ENCODE data around the gene PPIF.

The PPIF gene

DNA sequence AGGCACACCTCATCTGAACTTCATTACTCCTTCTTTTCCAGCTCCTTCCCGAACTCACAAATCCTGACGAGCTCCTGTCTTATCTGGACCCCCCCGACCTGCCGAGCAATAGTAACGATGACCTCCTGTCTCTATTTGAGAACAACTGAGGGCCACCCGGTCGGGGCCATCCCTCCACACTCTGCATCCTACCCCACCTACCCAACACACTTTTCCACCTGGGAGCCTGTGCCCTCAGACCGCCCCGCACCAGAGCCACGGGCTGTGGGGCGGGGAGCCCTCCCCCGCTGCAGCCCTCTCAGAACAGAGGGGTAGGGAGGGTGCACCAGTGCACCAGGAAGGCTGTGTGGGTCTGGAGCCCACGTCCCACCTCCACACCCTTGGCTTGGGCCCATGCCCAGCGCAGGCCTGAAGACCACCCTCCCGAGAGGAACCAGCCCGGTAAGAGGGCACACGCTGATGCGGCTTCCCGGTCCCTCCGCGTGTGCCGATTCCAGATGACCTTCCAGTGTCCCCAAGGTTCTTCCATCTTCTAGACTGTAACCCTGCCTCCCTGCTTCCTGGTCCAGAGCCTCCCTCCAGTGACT lies 34.6 kb upstream of the PPIF start:
- Histone ChIP-seq H3K36me3 (ENCODE audit: control insufficient read depth, low read length) (peaks cover 6% of the 10 kb centered on the region), H3K9me3 (ENCODE audit: control insufficient read depth, insufficient read depth, low read length) (no peaks in the 10 kb centered on the region), H3K9me2 (replicated peaks; ENCODE audit: control insufficient read depth, low read length) (no peaks in the 10 kb centered on the region), H3K27ac (ENCODE audit: low read depth, low read length) (no peak overlapping the region), H3K79me2 (ENCODE audit: control insufficient read depth, low read length) (no peaks in the 10 kb centered on the region), H3K4me3 (ENCODE audit: low read length) (no peak overlapping the region), H3K4me1 (ENCODE audit: control insufficient read depth, low read length) (peaks cover 14% of the 10 kb centered on the region), H3K4me2 (ENCODE audit: low read length) (no peak overlapping the region), H3K27me3 (ENCODE audit: control insufficient read depth, low read length) (no peaks in the 10 kb centered on the region), H4K20me1 (ENCODE audit: control insufficient read depth, insufficient read depth, low read depth, low read length) (no peaks in the 10 kb centered on the region; the same call in 1 of the 2 replicates), H3F3A (ENCODE audit: control insufficient read depth, insufficient read depth) (0 out of 2 replicates have a peak, but pooled peaks cover 2% of the 10 kb centered on the region)
- TF ChIP-seq, protein P1, sequence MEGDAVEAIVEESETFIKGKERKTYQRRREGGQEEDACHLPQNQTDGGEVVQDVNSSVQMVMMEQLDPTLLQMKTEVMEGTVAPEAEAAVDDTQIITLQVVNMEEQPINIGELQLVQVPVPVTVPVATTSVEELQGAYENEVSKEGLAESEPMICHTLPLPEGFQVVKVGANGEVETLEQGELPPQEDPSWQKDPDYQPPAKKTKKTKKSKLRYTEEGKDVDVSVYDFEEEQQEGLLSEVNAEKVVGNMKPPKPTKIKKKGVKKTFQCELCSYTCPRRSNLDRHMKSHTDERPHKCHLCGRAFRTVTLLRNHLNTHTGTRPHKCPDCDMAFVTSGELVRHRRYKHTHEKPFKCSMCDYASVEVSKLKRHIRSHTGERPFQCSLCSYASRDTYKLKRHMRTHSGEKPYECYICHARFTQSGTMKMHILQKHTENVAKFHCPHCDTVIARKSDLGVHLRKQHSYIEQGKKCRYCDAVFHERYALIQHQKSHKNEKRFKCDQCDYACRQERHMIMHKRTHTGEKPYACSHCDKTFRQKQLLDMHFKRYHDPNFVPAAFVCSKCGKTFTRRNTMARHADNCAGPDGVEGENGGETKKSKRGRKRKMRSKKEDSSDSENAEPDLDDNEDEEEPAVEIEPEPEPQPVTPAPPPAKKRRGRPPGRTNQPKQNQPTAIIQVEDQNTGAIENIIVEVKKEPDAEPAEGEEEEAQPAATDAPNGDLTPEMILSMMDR (IDR thresholded peaks at IDR 0.05; ENCODE audit: low read depth, low read length, poor library complexity, severe bottlenecking), result no peak
- no peak for TF ChIP-seq EZH2phosphoT487 (IDR thresholded peaks at IDR 0.05; ENCODE audit: borderline replicate concordance, low read length)

DNA sequence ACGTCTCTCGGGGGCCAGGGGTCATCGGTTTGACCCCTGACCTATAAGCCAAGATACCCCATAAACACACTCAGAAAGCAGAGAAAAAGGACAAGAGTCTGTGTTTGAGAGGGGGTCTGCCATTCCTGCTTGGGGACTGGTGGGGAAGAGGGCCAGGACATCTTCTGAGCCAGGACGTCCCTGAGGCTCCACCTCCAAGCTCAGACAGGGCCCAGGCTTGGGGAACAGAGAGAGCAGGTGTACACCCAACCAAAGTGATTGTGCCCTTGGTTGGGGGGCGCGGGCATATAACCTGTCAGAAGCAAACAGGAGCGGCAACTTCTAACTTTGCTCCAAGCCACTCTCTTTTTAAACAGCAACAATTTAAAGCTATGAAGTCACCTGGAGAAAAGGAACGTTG lies 33.9 kb upstream of the PPIF start:
- Histone ChIP-seq H3K4me3 (ENCODE audit: low read length) (no peak overlapping the region), H3K27me3 (ENCODE audit: control insufficient read depth, low read length) (no peaks in the 10 kb centered on the region), H3K4me2 (ENCODE audit: low read length) (no peak overlapping the region), H3K79me2 (ENCODE audit: control insufficient read depth, low read length) (no peaks in the 10 kb centered on the region), H3K4me1 (ENCODE audit: control insufficient read depth, low read length) (peaks cover 18% of the 10 kb centered on the region), H3K36me3 (ENCODE audit: control insufficient read depth, low read length) (peaks cover under 1% of the 10 kb centered on the region; the same call in 1 of the 2 replicates), H4K20me1 (ENCODE audit: control insufficient read depth, insufficient read depth, low read depth, low read length) (no peaks in the 10 kb centered on the region), H3K9me2 (replicated peaks; ENCODE audit: control insufficient read depth, low read length) (no peaks in the 10 kb centered on the region), H3K27ac (ENCODE audit: low read depth, low read length) (no peak overlapping the region), H3F3A (ENCODE audit: control insufficient read depth, insufficient read depth) (0 out of 2 replicates have a peak, but pooled peaks cover 2% of the 10 kb centered on the region), H3K9me3 (ENCODE audit: control insufficient read depth, insufficient read depth, low read length) (no peaks in the 10 kb centered on the region)
- no peak for TF ChIP-seq EZH2phosphoT487 (IDR thresholded peaks at IDR 0.05; ENCODE audit: borderline replicate concordance, low read length)
- TF ChIP-seq, protein P1 (IDR thresholded peaks at IDR 0.05; ENCODE audit: low read depth, low read length, poor library complexity, severe bottlenecking), result no peak

DNA sequence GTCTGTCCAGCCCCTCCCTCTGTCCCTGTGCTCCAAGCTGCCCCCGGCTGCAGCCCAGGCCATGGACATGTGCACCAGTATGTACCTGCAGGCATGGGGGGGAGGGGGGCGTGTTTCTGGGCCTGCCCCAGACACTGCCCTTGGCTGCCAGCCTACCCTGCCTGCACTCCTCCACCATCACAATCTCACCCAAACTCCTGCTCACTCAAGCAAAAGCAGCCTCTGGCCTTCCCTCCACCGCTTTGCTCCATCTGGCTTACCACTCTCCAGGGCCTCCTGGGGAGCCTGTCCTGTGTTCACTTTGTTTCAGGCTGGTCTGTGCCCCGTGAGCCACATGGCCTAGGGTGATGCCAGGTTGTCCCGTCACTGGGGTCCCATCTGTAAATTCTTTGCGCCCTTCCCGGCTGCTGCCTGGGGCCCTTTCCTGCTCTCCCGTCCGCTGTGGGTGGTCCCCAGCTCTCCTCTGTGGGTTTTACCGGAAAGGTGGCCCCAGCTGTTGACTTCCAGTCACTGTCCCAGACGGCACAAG lies 33.3 kb upstream of the PPIF start:
- no peak overlapping the region for H3K4me3 ChIP-seq (ENCODE audit: low read length)
- TF ChIP-seq EZH2phosphoT487 (IDR thresholded peaks at IDR 0.05; ENCODE audit: borderline replicate concordance, low read length), result no peak
- TF ChIP-seq, protein P1 (IDR thresholded peaks at IDR 0.05; ENCODE audit: low read depth, low read length, poor library complexity, severe bottlenecking), result no peak
- H3K9me2 ChIP-seq (replicated peaks; ENCODE audit: control insufficient read depth, low read length), result no peaks in the 10 kb centered on the region
- H3K4me2 ChIP-seq (ENCODE audit: low read length), result no peak overlapping the region
- peaks cover 18% of the 10 kb centered on the region for H3K4me1 ChIP-seq (ENCODE audit: control insufficient read depth, low read length)
- H3K27ac ChIP-seq (ENCODE audit: low read depth, low read length), result no peak overlapping the region
- no peaks in the 10 kb centered on the region for H3K79me2 ChIP-seq (ENCODE audit: control insufficient read depth, low read length)
- no peaks in the 10 kb centered on the region for H3K9me3 ChIP-seq (ENCODE audit: control insufficient read depth, insufficient read depth, low read length)
- H3K27me3 ChIP-seq (ENCODE audit: control insufficient read depth, low read length), result peaks cover 5% of the 10 kb centered on the region
- no peaks in the 10 kb centered on the region for H4K20me1 ChIP-seq (ENCODE audit: control insufficient read depth, insufficient read depth, low read depth, low read length)
- no peaks in the 10 kb centered on the region for H3K36me3 ChIP-seq (ENCODE audit: control insufficient read depth, low read length)
- H3F3A ChIP-seq (ENCODE audit: control insufficient read depth, insufficient read depth), result 0 out of 2 replicates have a peak, but pooled peaks cover 2% of the 10 kb centered on the region
